ENCODE data around the gene FMNL3. TPM values are rescaled to one million over a fixed set of nuclear protein-coding genes. Genes with fewer than 3 reads are reported as not detected.

Gene FMNL3
- total and polyA plus RNA-seq, 2 of the 13 experiments (the other 11 are each of a cell fraction or from before 2014, with no cell fraction given) = 0.44 to 1.1 TPM

DNA sequence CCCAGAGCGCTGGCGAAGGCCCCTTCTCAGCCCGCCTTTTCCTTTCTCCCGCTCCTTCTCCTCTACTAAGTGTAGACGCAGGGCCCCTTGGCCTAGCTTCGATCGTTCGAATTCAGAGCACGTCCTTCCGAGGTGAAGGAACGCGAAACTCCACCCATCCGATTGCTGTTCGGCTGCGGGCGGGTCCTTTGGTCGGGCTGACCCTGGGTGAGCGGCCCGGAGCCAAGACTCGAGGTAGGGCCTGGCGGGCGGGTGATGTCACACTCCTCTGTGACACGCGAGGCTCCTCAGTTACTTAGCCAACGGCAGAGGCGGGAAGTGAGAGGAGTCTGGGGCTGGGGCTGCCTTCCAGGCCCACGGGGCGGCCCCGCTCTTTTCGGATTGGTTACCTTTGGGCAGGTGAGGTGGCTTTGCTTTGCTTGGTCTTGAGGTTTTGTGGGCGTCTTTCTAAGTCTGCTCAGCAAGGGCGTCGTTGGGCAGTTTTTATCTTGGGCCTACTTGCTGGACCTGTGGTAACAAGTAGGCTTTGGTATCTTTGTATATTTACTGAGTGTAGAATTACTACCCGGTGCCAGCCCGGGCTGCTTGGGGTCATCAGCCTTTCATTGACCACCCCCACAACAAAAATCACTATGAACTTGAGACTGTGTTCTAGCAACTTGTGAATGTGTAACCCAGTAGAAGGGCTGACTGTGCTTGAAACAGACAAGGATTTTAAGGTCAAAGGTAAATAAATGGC is 34.8 kb upstream of the FMNL3 start (continued):
- TF ChIP-seq, protein P1, sequence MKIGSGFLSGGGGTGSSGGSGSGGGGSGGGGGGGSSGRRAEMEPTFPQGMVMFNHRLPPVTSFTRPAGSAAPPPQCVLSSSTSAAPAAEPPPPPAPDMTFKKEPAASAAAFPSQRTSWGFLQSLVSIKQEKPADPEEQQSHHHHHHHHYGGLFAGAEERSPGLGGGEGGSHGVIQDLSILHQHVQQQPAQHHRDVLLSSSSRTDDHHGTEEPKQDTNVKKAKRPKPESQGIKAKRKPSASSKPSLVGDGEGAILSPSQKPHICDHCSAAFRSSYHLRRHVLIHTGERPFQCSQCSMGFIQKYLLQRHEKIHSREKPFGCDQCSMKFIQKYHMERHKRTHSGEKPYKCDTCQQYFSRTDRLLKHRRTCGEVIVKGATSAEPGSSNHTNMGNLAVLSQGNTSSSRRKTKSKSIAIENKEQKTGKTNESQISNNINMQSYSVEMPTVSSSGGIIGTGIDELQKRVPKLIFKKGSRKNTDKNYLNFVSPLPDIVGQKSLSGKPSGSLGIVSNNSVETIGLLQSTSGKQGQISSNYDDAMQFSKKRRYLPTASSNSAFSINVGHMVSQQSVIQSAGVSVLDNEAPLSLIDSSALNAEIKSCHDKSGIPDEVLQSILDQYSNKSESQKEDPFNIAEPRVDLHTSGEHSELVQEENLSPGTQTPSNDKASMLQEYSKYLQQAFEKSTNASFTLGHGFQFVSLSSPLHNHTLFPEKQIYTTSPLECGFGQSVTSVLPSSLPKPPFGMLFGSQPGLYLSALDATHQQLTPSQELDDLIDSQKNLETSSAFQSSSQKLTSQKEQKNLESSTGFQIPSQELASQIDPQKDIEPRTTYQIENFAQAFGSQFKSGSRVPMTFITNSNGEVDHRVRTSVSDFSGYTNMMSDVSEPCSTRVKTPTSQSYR (CRISPR knock-in tag; IDR thresholded peaks at IDR 0.05; ENCODE audit: borderline replicate concordance) = peak; percentile 74; the same call in 1 of the 2 replicates
- TF ChIP-seq SNAPC2 (CRISPR knock-in tag; IDR thresholded peaks at IDR 0.05) (no peak), ARHGAP35 (CRISPR knock-in tag; IDR thresholded peaks at IDR 0.05; ENCODE audit: borderline replicate concordance) (peak; percentile 26; the same call in 1 of the 2 replicates), GTF3A (CRISPR knock-in tag; conservative IDR thresholded peaks at IDR 0.05) (no peak), ZSCAN21 (CRISPR knock-in tag; IDR thresholded peaks at IDR 0.05; ENCODE audit: borderline replicate concordance) (no peak), ZSCAN30 (CRISPR knock-in tag; IDR thresholded peaks at IDR 0.05) (no peak), MATR3 (CRISPR knock-in tag; IDR thresholded peaks at IDR 0.05) (no peak), NFATC3 (CRISPR knock-in tag; IDR thresholded peaks at IDR 0.05) (no peak), ZNF296 (CRISPR knock-in tag; conservative IDR thresholded peaks at IDR 0.05) (no peak), POGZ (CRISPR knock-in tag; IDR thresholded peaks at IDR 0.05) (peak; percentile 37; the same call in 1 of the 2 replicates), EZH2 (conservative IDR thresholded peaks at IDR 0.05; ENCODE audit: low read depth, low read length) (no peak), MTF2 (CRISPR knock-in tag; IDR thresholded peaks at IDR 0.05; ENCODE audit: borderline replicate concordance) (no peak), NFE2L1 (CRISPR knock-in tag; IDR thresholded peaks at IDR 0.05; ENCODE audit: borderline replicate concordance) (no peak), MIER2 (CRISPR knock-in tag; IDR thresholded peaks at IDR 0.05) (no peak), CENPX (CRISPR knock-in tag; IDR thresholded peaks at IDR 0.05) (no peak), TBL1XR1 (IDR thresholded peaks at IDR 0.05; ENCODE audit: borderline replicate concordance, low read length, partially characterized antibody) (no peak), NR2F1 (CRISPR knock-in tag; IDR thresholded peaks at IDR 0.05) (no peak; a peak in 1 of 4 replicates), SMARCC2 (IDR thresholded peaks at IDR 0.05) (no peak), ZNF263 (CRISPR knock-in tag; IDR thresholded peaks at IDR 0.05) (no peak), AKAP8 (CRISPR knock-in tag; IDR thresholded peaks at IDR 0.05) (0 out of 2 replicates have a peak, but pooled peaks have one; percentile 3), ZFP41 (CRISPR knock-in tag; IDR thresholded peaks at IDR 0.05; ENCODE audit: borderline replicate concordance) (no peak), ZNF780A (CRISPR knock-in tag; IDR thresholded peaks at IDR 0.05) (no peak)
- TF ChIP-seq, protein P2, sequence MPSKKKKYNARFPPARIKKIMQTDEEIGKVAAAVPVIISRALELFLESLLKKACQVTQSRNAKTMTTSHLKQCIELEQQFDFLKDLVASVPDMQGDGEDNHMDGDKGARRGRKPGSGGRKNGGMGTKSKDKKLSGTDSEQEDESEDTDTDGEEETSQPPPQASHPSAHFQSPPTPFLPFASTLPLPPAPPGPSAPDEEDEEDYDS (CRISPR knock-in tag; IDR thresholded peaks at IDR 0.05) = no peak
- TF ChIP-seq, protein P3, sequence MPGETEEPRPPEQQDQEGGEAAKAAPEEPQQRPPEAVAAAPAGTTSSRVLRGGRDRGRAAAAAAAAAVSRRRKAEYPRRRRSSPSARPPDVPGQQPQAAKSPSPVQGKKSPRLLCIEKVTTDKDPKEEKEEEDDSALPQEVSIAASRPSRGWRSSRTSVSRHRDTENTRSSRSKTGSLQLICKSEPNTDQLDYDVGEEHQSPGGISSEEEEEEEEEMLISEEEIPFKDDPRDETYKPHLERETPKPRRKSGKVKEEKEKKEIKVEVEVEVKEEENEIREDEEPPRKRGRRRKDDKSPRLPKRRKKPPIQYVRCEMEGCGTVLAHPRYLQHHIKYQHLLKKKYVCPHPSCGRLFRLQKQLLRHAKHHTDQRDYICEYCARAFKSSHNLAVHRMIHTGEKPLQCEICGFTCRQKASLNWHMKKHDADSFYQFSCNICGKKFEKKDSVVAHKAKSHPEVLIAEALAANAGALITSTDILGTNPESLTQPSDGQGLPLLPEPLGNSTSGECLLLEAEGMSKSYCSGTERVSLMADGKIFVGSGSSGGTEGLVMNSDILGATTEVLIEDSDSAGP (CRISPR knock-in tag; IDR thresholded peaks at IDR 0.05; ENCODE audit: borderline replicate concordance) = no peak
- TF ChIP-seq, protein P4, sequence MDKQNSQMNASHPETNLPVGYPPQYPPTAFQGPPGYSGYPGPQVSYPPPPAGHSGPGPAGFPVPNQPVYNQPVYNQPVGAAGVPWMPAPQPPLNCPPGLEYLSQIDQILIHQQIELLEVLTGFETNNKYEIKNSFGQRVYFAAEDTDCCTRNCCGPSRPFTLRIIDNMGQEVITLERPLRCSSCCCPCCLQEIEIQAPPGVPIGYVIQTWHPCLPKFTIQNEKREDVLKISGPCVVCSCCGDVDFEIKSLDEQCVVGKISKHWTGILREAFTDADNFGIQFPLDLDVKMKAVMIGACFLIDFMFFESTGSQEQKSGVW (CRISPR knock-in tag; IDR thresholded peaks at IDR 0.05; ENCODE audit: borderline replicate concordance) = no peak
